Endothelial cell of umbilical vein (primary cell): ENCODE data around the gene RTL10.

ENCODE experiments used
- CTCF ChIP-seq, 2 donors: IDR thresholded peaks; 1 replicate in 1 of 2; 2 replicates in 1 of 2; pipeline ENCODE4 v1.5.1; 2011; ENCODE audit warnings: low read length in 2 of 2, mild to moderate bottlenecking in 2 of 2, moderate library complexity in 2 of 2, control low read depth in 1 of 2, inconsistent platforms in 1 of 2, low read depth in 1 of 2; ENCODE audit not compliant: insufficient read depth in 1 of 2; ENCODE audit errors: extremely low read depth in 1 of 2
- EZH2 ChIP-seq: IDR thresholded peaks from 2 replicates; pipeline ENCODE4 v1.6.1; 2012; ENCODE audit warnings: borderline replicate concordance, low read depth, mild to moderate bottlenecking, moderate library complexity, low read length, inconsistent platforms; ENCODE audit not compliant: severe bottlenecking
- POLR2A ChIP-seq: IDR thresholded peaks from 2 replicates; pipeline ENCODE4 v1.6.1; 2012; ENCODE audit warnings: low read depth, mild to moderate bottlenecking, control low read depth, low read length

DNA sequence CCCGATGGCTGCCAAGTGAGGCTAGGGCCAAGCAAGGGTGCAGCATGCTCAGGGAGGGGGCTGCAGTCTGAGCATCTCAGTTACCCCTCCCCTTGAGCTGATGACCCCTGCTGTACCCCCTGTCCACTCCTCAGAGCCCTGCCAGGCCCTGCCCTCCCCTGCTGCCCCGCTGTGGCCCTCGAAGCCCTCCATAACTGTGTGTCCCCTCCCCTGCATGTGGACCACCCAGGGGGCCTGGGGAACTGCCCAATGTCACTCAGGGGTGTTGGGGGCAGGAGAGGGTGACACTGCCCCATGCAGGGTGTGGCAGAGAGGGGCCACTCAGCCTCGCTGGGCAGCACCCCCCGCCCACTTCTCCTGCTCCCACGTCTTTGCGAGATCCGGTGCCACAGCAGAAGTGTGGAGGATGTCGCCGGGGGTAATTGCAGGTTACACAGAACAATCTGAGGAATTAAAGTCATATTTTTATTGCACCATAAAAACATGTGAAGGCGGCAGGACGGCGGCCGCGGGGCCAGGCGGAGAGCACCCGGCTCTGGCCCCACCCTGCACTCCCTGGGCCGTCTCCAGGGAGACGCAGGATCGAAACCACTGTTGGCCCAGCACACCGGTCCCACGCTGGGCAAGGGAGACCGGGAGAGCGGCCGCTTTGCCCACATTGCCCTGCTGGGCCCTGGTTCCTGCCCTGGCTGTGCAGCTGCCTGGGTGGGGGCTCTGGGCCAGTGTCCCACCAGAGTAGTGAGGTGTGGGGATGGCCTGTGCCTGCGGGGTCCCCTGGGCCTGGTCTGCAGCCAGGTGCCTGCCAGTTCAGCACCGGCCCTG, 18.7 kb upstream of the RTL10 start:
- TF ChIP-seq CTCF (IDR thresholded peaks at IDR 0.05; ENCODE audit: extremely low read depth in 1 of 2, insufficient read depth in 1 of 2, low read depth in 1 of 2, low read length in 2 of 2) (no peak), POLR2A (peak; percentile 51), EZH2 (no peak)
